ENCODE results near the gene KIAA0930.

Gene KIAA0930

GRCh38 chr22:45154383-45154782, 86.3 kb downstream of the KIAA0930 start:
- no peaks in the 10 kb centered on the region for H3K9me3 ChIP-seq (ENCODE audit: control insufficient read depth in 5 of 5, low read length in 5 of 5)
- H3K36me3 ChIP-seq (ENCODE audit: control insufficient read depth in 5 of 5, insufficient read depth in 5 of 5, low read length in 5 of 5) = peaks cover 0 to 9% (median 3%) of the 10 kb centered on the region in 5 donors
- no peak overlapping the region for H3K27ac ChIP-seq (ENCODE audit: low read depth, low read length)
- peaks cover 0 to 16% (median 14%) of the 10 kb centered on the region in 5 donors for H3K4me1 ChIP-seq (ENCODE audit: control insufficient read depth in 5 of 5, insufficient read depth in 5 of 5, low read length in 5 of 5)
- H3K4me3 ChIP-seq (ENCODE audit: low read depth in 1 of 5, low read length in 5 of 5) = no peak overlapping the region
- no peaks in the 10 kb centered on the region for H3K27me3 ChIP-seq (ENCODE audit: control insufficient read depth in 5 of 5, insufficient read depth in 4 of 5, low read length in 5 of 5)
- H3K9ac ChIP-seq (ENCODE audit: low read length in 5 of 5) = no peak overlapping the region

GRCh38 chr22:45151503-45151902, 89.2 kb downstream of the KIAA0930 start:
- H3K9ac ChIP-seq (ENCODE audit: low read length in 5 of 5) = no peak overlapping the region
- H3K27ac ChIP-seq (ENCODE audit: low read depth, low read length) = no peak overlapping the region
- no peaks in the 10 kb centered on the region for H3K4me1 ChIP-seq (ENCODE audit: control insufficient read depth in 5 of 5, insufficient read depth in 5 of 5, low read length in 5 of 5)
- H3K36me3 ChIP-seq (ENCODE audit: control insufficient read depth in 5 of 5, insufficient read depth in 5 of 5, low read length in 5 of 5) = peaks cover 0 to 3% (median 2%) of the 10 kb centered on the region in 5 donors
- H3K9me3 ChIP-seq (ENCODE audit: control insufficient read depth in 5 of 5, low read length in 5 of 5) = no peaks in the 10 kb centered on the region
- H3K27me3 ChIP-seq (ENCODE audit: control insufficient read depth in 5 of 5, insufficient read depth in 4 of 5, low read length in 5 of 5) = no peaks in the 10 kb centered on the region
- no peak overlapping the region for H3K4me3 ChIP-seq (ENCODE audit: low read depth in 1 of 5, low read length in 5 of 5)

- Histone ChIP-seq H3K9ac (ENCODE audit: low read length in 5 of 5) (no peak overlapping the region), H3K4me1 (ENCODE audit: control insufficient read depth in 5 of 5, insufficient read depth in 5 of 5, low read length in 5 of 5) (no peaks in the 10 kb centered on the region), H3K9me3 (ENCODE audit: control insufficient read depth in 5 of 5, low read length in 5 of 5) (no peaks in the 10 kb centered on the region), H3K4me3 (ENCODE audit: low read depth in 1 of 5, low read length in 5 of 5) (no peak overlapping the region), H3K36me3 (ENCODE audit: control insufficient read depth in 5 of 5, insufficient read depth in 5 of 5, low read length in 5 of 5) (peaks cover 0 to 3% (median 2%) of the 10 kb centered on the region in 5 donors), H3K27ac (ENCODE audit: low read depth, low read length) (no peak overlapping the region), H3K27me3 (ENCODE audit: control insufficient read depth in 5 of 5, insufficient read depth in 4 of 5, low read length in 5 of 5) (no peaks in the 10 kb centered on the region)
Observed at GRCh38 chr22:45150139-45150538, 90.6 kb downstream of the KIAA0930 start.

- H3K36me3 ChIP-seq (ENCODE audit: control insufficient read depth in 5 of 5, insufficient read depth in 5 of 5, low read length in 5 of 5) = peaks cover 0 to 3% (median 2%) of the 10 kb centered on the region in 5 donors
- no peak overlapping the region for H3K4me3 ChIP-seq (ENCODE audit: low read depth in 1 of 5, low read length in 5 of 5)
- no peaks in the 10 kb centered on the region for H3K9me3 ChIP-seq (ENCODE audit: control insufficient read depth in 5 of 5, low read length in 5 of 5)
- no peak overlapping the region for H3K27ac ChIP-seq (ENCODE audit: low read depth, low read length)
- H3K27me3 ChIP-seq (ENCODE audit: control insufficient read depth in 5 of 5, insufficient read depth in 4 of 5, low read length in 5 of 5) = no peaks in the 10 kb centered on the region
- no peak overlapping the region for H3K9ac ChIP-seq (ENCODE audit: low read length in 5 of 5)
- no peaks in the 10 kb centered on the region for H3K4me1 ChIP-seq (ENCODE audit: control insufficient read depth in 5 of 5, insufficient read depth in 5 of 5, low read length in 5 of 5)
Observed at GRCh38 chr22:45149671-45150070, 91.0 kb downstream of the KIAA0930 start.

GRCh38 chr22:45144916-45145315, 95.8 kb downstream of the KIAA0930 start:
- H3K4me1 ChIP-seq (ENCODE audit: control insufficient read depth in 5 of 5, insufficient read depth in 5 of 5, low read length in 5 of 5) = no peaks in the 10 kb centered on the region
- H3K36me3 ChIP-seq (ENCODE audit: control insufficient read depth in 5 of 5, insufficient read depth in 5 of 5, low read length in 5 of 5) = no peaks in the 10 kb centered on the region
- no peak overlapping the region for H3K27ac ChIP-seq (ENCODE audit: low read depth, low read length)

GRCh38 chr22:45142376-45142775, 98.3 kb downstream of the KIAA0930 start:
- Histone ChIP-seq H3K27ac (ENCODE audit: low read depth, low read length) (no peak overlapping the region), H3K4me1 (ENCODE audit: control insufficient read depth in 5 of 5, insufficient read depth in 5 of 5, low read length in 5 of 5) (no peaks in the 10 kb centered on the region), H3K9ac (ENCODE audit: low read length in 5 of 5) (no peak overlapping the region), H3K4me3 (ENCODE audit: low read depth in 1 of 5, low read length in 5 of 5) (no peak overlapping the region), H3K36me3 (ENCODE audit: control insufficient read depth in 5 of 5, insufficient read depth in 5 of 5, low read length in 5 of 5) (no peaks in the 10 kb centered on the region), H3K27me3 (ENCODE audit: control insufficient read depth in 5 of 5, insufficient read depth in 4 of 5, low read length in 5 of 5) (no peaks in the 10 kb centered on the region), H3K9me3 (ENCODE audit: control insufficient read depth in 5 of 5, low read length in 5 of 5) (peaks cover 0 to 6% (median 3%) of the 10 kb centered on the region in 5 donors)

More at GRCh38 chr22:45144916-45145315, 95.8 kb downstream of the KIAA0930 start:
- Histone ChIP-seq H3K4me3 (ENCODE audit: low read depth in 1 of 5, low read length in 5 of 5) (no peak overlapping the region), H3K9me3 (ENCODE audit: control insufficient read depth in 5 of 5, low read length in 5 of 5) (peaks cover 0 to 6% (median 3%) of the 10 kb centered on the region in 5 donors), H3K9ac (ENCODE audit: low read length in 5 of 5) (no peak overlapping the region), H3K27me3 (ENCODE audit: control insufficient read depth in 5 of 5, insufficient read depth in 4 of 5, low read length in 5 of 5) (no peaks in the 10 kb centered on the region)
